Measurements from ENCODE around the gene ACOT13. TPM values are rescaled to one million over a fixed set of nuclear protein-coding genes. Genes with fewer than 3 reads are reported as not detected.

Gene ACOT13
- polyA plus RNA-seq, 1 of the 3 experiments (the other 2 are of a cell fraction) = 18.0 TPM

DNA sequence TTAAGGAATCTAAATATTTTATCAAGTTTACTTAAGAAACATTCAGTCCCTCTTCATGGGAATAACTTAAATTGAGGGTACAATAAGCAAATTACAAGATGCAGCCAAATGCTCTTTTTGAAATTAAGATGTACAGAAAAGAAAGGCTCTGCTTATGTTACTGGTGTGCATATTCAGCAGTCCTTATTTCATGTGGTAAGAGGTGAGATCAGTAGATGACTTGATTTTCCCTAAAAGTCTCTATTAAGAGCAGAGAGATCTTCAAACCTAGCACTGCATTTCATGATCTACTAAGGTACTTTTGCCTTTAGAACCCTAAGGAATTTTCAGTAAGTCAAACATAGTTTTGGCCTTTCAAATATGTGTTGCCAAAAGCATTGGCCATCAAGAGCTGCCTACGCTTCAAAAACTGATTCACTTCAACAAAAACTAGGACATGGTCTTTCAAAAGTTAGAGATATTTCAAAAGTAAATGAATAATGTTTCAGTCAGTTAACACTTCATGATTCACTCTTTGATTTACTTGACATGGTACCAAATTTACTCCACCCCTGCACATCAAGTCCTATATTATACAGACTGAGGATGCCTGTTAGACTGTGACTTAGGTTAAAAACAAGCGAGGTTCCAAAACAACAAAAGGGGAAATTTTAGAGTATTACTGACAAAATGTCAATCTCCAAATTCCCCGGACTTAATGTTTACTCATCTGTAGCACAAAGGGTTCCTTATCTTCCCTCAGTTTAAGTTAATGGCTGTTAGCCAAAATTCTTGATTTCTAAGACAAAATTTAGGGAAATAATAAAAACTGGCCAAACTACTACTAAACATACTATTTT, 32.9 kb downstream of the ACOT13 start:
- no peaks in the 10 kb centered on the region for H3K9me3 ChIP-seq
- H3K27me3 ChIP-seq (ENCODE audit: insufficient read depth) = no peaks in the 10 kb centered on the region
- no peak overlapping the region for H3K4me3 ChIP-seq (ENCODE audit: low read depth in 2 of 2, low read length in 1 of 2)
- DNase-seq = no peak
- H3K79me2 ChIP-seq (ENCODE audit: insufficient read depth) = no peaks in the 10 kb centered on the region
- H3K9ac ChIP-seq = no peak overlapping the region
- peaks cover 39% of the 10 kb centered on the region for H3F3A ChIP-seq (replicated peaks; ENCODE audit: insufficient read depth)
- no peak overlapping the region; a peak in 1 of 4 replicates for H3K27ac ChIP-seq (ENCODE audit: low read depth in 2 of 2, low read length in 1 of 2)
- WGBS (ENCODE audit: low lambda C conversion rate) = 91% methylated on average over 3 of the region's 3 CpGs
- no peaks in the 10 kb centered on the region for H3K9me2 ChIP-seq
- H3K4me1 ChIP-seq (ENCODE audit: control insufficient read depth in 1 of 2, insufficient read depth in 2 of 2, low read depth in 1 of 2, low read length in 1 of 2) = no peaks in the 10 kb centered on the region
- H4K20me1 ChIP-seq (ENCODE audit: insufficient read depth) = no peaks in the 10 kb centered on the region; the same call in 1 of the 2 replicates
- CTCF ChIA-PET = interaction anchor here (5.4 kb wide), 2 partner anchors 118 kb away, joined by 52 to 65 read pairs; no protein-coding TSS in a partner anchor
- TF ChIP-seq RAD21 (IDR thresholded peaks at IDR 0.05; ENCODE audit: low read length) = no peak
- TF ChIP-seq, protein P1, sequence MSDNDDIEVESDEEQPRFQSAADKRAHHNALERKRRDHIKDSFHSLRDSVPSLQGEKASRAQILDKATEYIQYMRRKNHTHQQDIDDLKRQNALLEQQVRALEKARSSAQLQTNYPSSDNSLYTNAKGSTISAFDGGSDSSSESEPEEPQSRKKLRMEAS (IDR thresholded peaks at IDR 0.05; ENCODE audit: low read depth) = no peak
- TF ChIP-seq, protein P2, sequence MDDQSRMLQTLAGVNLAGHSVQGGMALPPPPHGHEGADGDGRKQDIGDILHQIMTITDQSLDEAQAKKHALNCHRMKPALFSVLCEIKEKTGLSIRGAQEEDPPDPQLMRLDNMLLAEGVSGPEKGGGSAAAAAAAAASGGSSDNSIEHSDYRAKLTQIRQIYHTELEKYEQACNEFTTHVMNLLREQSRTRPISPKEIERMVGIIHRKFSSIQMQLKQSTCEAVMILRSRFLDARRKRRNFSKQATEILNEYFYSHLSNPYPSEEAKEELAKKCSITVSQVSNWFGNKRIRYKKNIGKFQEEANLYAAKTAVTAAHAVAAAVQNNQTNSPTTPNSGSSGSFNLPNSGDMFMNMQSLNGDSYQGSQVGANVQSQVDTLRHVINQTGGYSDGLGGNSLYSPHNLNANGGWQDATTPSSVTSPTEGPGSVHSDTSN (IDR thresholded peaks at IDR 0.05) = no peak
- no peak for TF ChIP-seq NFIC (IDR thresholded peaks at IDR 0.05; ENCODE audit: borderline replicate concordance)
- TF ChIP-seq MEF2A (IDR thresholded peaks at IDR 0.05; ENCODE audit: borderline replicate concordance, low read depth) = no peak
- TF ChIP-seq, protein P3, sequence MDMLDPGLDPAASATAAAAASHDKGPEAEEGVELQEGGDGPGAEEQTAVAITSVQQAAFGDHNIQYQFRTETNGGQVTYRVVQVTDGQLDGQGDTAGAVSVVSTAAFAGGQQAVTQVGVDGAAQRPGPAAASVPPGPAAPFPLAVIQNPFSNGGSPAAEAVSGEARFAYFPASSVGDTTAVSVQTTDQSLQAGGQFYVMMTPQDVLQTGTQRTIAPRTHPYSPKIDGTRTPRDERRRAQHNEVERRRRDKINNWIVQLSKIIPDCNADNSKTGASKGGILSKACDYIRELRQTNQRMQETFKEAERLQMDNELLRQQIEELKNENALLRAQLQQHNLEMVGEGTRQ (IDR thresholded peaks at IDR 0.05; ENCODE audit: borderline replicate concordance, low read depth, low read length) = no peak
- no peak for TF ChIP-seq EP300 (IDR thresholded peaks at IDR 0.05; ENCODE audit: borderline replicate concordance in 1 of 2, low read depth in 1 of 2, low read length in 1 of 2)
- no peak for TF ChIP-seq GATA2 (CRISPR knock-in tag; IDR thresholded peaks at IDR 0.05)
- TF ChIP-seq POLR2AphosphoS5 (IDR thresholded peaks at IDR 0.05; ENCODE audit: low read depth, low read length) = no peak
- no peak for TF ChIP-seq JUND (IDR thresholded peaks at IDR 0.05)
- TF ChIP-seq YY1 (IDR thresholded peaks at IDR 0.05; ENCODE audit: low read depth) = no peak
- TF ChIP-seq, protein P4, sequence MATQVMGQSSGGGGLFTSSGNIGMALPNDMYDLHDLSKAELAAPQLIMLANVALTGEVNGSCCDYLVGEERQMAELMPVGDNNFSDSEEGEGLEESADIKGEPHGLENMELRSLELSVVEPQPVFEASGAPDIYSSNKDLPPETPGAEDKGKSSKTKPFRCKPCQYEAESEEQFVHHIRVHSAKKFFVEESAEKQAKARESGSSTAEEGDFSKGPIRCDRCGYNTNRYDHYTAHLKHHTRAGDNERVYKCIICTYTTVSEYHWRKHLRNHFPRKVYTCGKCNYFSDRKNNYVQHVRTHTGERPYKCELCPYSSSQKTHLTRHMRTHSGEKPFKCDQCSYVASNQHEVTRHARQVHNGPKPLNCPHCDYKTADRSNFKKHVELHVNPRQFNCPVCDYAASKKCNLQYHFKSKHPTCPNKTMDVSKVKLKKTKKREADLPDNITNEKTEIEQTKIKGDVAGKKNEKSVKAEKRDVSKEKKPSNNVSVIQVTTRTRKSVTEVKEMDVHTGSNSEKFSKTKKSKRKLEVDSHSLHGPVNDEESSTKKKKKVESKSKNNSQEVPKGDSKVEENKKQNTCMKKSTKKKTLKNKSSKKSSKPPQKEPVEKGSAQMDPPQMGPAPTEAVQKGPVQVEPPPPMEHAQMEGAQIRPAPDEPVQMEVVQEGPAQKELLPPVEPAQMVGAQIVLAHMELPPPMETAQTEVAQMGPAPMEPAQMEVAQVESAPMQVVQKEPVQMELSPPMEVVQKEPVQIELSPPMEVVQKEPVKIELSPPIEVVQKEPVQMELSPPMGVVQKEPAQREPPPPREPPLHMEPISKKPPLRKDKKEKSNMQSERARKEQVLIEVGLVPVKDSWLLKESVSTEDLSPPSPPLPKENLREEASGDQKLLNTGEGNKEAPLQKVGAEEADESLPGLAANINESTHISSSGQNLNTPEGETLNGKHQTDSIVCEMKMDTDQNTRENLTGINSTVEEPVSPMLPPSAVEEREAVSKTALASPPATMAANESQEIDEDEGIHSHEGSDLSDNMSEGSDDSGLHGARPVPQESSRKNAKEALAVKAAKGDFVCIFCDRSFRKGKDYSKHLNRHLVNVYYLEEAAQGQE (IDR thresholded peaks at IDR 0.05; ENCODE audit: low read depth, low read length) = no peak
- TF ChIP-seq, protein P5, sequence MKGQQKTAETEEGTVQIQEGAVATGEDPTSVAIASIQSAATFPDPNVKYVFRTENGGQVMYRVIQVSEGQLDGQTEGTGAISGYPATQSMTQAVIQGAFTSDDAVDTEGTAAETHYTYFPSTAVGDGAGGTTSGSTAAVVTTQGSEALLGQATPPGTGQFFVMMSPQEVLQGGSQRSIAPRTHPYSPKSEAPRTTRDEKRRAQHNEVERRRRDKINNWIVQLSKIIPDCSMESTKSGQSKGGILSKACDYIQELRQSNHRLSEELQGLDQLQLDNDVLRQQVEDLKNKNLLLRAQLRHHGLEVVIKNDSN (IDR thresholded peaks at IDR 0.05; ENCODE audit: borderline replicate concordance, low read depth) = no peak
- no peak for TF ChIP-seq FOSL2 (IDR thresholded peaks at IDR 0.05; ENCODE audit: borderline replicate concordance, low read depth)
- no peak overlapping the region for H3K4me2 ChIP-seq
- no peak overlapping the region for H2AFZ ChIP-seq (ENCODE audit: low read depth)
- POLR2A ChIA-PET = no interaction called here
- peaks cover 31 to 33% of the 10 kb centered on the region in 2 experiments for H3K36me3 ChIP-seq (replicated peaks in 1 of 2; ENCODE audit: control insufficient read depth in 1 of 2, insufficient read depth in 2 of 2, low read length in 1 of 2)

Data from SK-N-SH (cell line).